NCI-H82 (cell line): ENCODE results near the gene GSTCD.
"Not testable (repeated sequence)": the region's sequence is repeated elsewhere in the genome, so short reads cannot be mapped to it uniquely, and the experiment has no call there.

ENCODE experiments used
- DNase-seq: peaks from one replicate; lab custom pipeline; 2025; lab: John Stamatoyannopoulos, UW

The GSTCD gene

GRCh38 chr4:105807496-105807895, 98.9 kb downstream of the GSTCD start:
- no peak for DNase-seq

GRCh38 chr4:105808030-105808749, 99.6 kb downstream of the GSTCD start:
- DNase-seq, result no peak

- DNase-seq, result no peak
Observed at GRCh38 chr4:105808750-105809041, 100.1 kb downstream of the GSTCD start.

- DNase-seq, result no peak
Observed at GRCh38 chr4:105815701-105816100, 107.1 kb downstream of the GSTCD start.

GRCh38 chr4:105822061-105822460, 113.5 kb downstream of the GSTCD start:
- no peak for DNase-seq

- DNase-seq, result no peak
Observed at GRCh38 chr4:105828074-105828473, 119.5 kb downstream of the GSTCD start.

GRCh38 chr4:105831189-105831588, 122.6 kb downstream of the GSTCD start:
- DNase-seq, result no peak

- no peak for DNase-seq
Observed at GRCh38 chr4:105835177-105835576, 126.6 kb downstream of the GSTCD start.

GRCh38 chr4:105836537-105836936, 128.0 kb downstream of the GSTCD start:
- DNase-seq, result no peak

- no peak for DNase-seq
Observed at GRCh38 chr4:105837037-105837436, 128.5 kb downstream of the GSTCD start.

GRCh38 chr4:105838082-105838481, 129.5 kb downstream of the GSTCD start:
- no peak for DNase-seq

- peak; percentile 1 for DNase-seq
Observed at GRCh38 chr4:105840426-105841174, 132.0 kb downstream of the GSTCD start.

GRCh38 chr4:105843941-105844340, 135.4 kb downstream of the GSTCD start:
- DNase-seq, result no peak

- no peak for DNase-seq
Observed at GRCh38 chr4:105845559-105845958, 137.0 kb downstream of the GSTCD start.

GRCh38 chr4:105848359-105848758, 139.8 kb downstream of the GSTCD start:
- DNase-seq, result not testable (repeated sequence)

GRCh38 chr4:105851196-105851595, 142.6 kb downstream of the GSTCD start:
- no peak for DNase-seq

- DNase-seq, result not testable (repeated sequence)
Observed at GRCh38 chr4:105852230-105852629, 143.6 kb downstream of the GSTCD start.

- DNase-seq, result no peak
Observed at GRCh38 chr4:105858466-105859040, 150.0 kb downstream of the GSTCD start.

- no peak for DNase-seq
Observed at GRCh38 chr4:105859233-105859632, 150.6 kb downstream of the GSTCD start.

- no peak for DNase-seq
Observed at GRCh38 chr4:105870963-105871362, 162.4 kb downstream of the GSTCD start.

GRCh38 chr4:105871997-105872396, 163.4 kb downstream of the GSTCD start:
- DNase-seq, result no peak

GRCh38 chr4:105875233-105875632, 166.6 kb downstream of the GSTCD start:
- DNase-seq, result no peak

GRCh38 chr4:105878668-105879067, 170.1 kb downstream of the GSTCD start:
- no peak for DNase-seq
